VCaP (cell line): ENCODE measurements around the gene TPCN2.

Experiments used
- H3K27ac ChIP-seq: fragments of 450-650 bp; 2 replicates; pipeline ENCODE4 v1.5.1; 2017
- TF ChIP-seq, protein P1 (sequence below): fragments of 450-650 bp; conservative IDR thresholded peaks from 2 replicates; pipeline ENCODE4 v1.5.1; 2017; ENCODE audit warnings: mild to moderate bottlenecking, moderate library complexity

Gene TPCN2

GRCh38 chr11:69151836-69152235, 103.1 kb downstream of the TPCN2 start:
- no peak overlapping the region for H3K27ac ChIP-seq
- TF ChIP-seq, protein P1, sequence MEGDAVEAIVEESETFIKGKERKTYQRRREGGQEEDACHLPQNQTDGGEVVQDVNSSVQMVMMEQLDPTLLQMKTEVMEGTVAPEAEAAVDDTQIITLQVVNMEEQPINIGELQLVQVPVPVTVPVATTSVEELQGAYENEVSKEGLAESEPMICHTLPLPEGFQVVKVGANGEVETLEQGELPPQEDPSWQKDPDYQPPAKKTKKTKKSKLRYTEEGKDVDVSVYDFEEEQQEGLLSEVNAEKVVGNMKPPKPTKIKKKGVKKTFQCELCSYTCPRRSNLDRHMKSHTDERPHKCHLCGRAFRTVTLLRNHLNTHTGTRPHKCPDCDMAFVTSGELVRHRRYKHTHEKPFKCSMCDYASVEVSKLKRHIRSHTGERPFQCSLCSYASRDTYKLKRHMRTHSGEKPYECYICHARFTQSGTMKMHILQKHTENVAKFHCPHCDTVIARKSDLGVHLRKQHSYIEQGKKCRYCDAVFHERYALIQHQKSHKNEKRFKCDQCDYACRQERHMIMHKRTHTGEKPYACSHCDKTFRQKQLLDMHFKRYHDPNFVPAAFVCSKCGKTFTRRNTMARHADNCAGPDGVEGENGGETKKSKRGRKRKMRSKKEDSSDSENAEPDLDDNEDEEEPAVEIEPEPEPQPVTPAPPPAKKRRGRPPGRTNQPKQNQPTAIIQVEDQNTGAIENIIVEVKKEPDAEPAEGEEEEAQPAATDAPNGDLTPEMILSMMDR = no peak

GRCh38 chr11:69152733-69153421, 104.1 kb downstream of the TPCN2 start:
- no peak overlapping the region for H3K27ac ChIP-seq
- TF ChIP-seq, protein P1 = no peak

GRCh38 chr11:69153661-69154060, 104.9 kb downstream of the TPCN2 start:
- H3K27ac ChIP-seq = no peak overlapping the region
- TF ChIP-seq, protein P1 = no peak

DNA sequence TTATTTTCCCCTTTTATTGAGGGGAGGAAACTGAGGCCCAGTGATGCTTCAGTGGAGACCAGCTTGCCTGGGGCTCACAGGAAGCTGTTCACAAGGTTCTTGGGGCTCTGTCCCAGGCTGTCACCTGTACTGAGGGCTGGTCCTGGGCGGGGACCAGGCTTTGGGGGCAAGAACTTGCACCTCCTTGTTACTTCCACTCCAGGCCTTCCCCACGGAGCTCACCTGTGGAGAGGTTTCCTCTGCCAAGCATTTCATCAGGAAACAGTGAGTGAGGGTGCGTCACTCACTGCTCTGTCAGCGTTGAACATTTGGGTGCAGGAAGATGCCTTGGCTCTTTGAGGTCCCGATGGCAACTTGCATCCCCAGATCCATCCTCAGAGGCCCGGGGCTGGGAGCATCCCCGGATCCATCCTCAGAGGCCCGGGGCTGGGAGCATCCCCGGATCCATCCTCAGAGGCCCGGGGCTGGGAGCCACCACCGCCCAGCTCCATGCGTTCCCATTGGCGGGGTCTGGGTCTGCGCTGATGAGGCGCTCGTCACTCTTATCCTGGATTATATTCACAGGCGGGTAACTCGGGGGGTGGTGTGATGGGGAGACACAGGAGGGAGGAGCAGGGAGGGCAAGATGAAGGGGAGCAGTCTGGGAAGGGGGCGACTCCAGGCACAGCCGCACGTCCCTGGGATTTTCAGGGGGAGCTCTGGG, 105.6 kb downstream of the TPCN2 start:
- no peak overlapping the region for H3K27ac ChIP-seq
- TF ChIP-seq, protein P1 = no peak

DNA sequence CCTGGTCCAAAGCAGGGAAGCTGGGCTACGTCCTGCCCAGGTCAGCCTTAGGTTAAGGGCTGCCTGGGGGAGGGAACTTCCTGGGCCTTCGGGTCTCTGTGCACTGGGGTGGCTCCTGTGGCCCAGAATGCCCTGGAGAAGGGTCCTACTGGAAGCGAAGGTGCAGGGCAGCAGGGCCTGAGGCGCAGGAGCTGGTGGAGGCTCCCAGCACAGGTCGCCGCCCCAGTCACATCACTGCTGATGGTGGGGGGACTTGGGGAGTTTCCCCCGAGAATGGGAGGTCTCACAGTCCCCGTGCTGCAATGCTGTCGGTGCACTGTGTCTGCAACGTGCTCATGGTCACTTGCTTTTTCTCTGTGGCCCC, 106.2 kb downstream of the TPCN2 start:
- TF ChIP-seq, protein P1 = no peak
- no peak overlapping the region for H3K27ac ChIP-seq

DNA sequence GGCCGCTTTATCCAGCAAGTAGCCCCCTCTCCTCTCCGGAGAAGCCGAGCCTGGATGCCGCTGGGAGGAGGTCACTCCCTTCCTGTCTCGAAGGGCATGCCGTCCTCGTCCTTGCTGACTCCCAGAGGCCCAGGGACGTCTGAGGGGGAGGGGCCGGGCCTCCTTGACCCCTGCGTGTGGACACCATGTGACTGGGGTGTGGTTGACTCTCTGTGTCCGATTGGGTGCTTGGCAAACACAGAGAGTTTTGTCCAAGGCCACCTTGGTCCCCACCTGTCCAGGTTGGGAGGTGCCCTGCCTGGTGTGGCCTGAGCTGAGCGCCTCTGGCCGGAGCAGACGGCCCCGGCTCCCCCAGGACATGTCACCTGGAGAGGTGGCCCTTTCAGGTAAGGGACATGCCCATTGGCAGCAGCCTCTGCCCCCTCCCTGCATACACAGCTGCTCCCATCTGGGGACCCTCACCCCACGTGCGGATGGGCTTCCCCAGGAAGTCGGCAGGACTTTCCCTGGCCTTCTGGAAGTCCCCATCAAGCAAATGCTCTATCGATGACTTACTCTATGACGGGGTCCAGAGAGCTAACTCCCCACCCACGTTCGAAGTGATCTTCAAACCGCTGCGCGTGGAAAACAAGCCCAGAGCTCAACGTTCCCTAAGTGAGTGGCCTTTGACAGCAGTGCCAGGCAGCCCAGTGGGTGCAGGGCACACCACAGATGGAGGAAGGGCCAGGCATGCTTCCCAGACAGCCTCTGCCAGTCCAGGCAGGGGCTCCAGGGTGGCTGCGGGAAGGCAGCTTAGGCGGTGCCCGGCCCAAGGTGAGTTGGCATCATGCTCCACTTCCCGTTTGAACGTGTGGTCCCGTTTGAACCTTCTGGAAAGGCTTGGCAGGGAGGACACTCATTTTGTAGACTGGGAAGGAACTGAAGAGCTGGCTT, 106.8 kb downstream of the TPCN2 start, which contains the start of gene SMIM38:
SMIM38 (plus strand) TSS at position 634 of the 933 bp plus-strand sequence. CDS start 1,912 bp downstream, outside the sequence.
- TF ChIP-seq, protein P1 = no peak
- no peak within 1 kb of the TSS for H3K27ac ChIP-seq

DNA sequence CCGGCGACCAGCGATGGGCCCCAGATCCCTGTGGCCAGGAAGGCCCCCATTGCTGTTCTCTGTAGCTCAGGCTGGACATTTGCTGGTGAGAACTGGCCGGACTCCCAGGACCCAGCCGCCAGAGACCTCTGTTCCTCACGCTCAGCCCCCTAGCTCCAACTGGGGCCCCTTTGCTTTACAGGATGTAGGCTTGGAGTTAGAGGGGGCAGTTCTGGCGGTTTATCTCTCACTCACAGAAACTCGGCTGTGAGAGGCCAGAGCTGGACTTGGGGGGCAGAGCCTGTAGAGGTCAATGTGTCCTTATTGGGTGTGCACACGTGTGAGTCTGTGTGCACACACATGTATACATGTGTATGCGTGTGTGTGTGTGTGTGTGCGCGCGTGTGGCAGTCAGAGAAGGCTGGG, 107.5 kb downstream of the TPCN2 start:
- TF ChIP-seq, protein P1 = no peak
- no peak overlapping the region for H3K27ac ChIP-seq
